ENCODE results near the gene PPFIBP2.

PPFIBP2 gene

GRCh38 chr11:7645206-7645605, 131.4 kb downstream of the PPFIBP2 start:
- H2AFZ ChIP-seq (ENCODE audit: low read length): no peak overlapping the region
- no peak overlapping the region for H3K9ac ChIP-seq (ENCODE audit: low read length)
- peaks cover 45% of the 10 kb centered on the region for H3K36me3 ChIP-seq (ENCODE audit: insufficient read depth, low read length)
- no peaks in the 10 kb centered on the region for H3F3A ChIP-seq (ENCODE audit: insufficient read depth, low read length)
- no peaks in the 10 kb centered on the region for H4K20me1 ChIP-seq (ENCODE audit: insufficient read depth, low read length)
- H3K4me1 ChIP-seq (ENCODE audit: insufficient read depth, low read length, severe bottlenecking): no peaks in the 10 kb centered on the region
- H3K4me2 ChIP-seq (ENCODE audit: low read length): no peak overlapping the region
- TF ChIP-seq EZH2 (IDR thresholded peaks at IDR 0.05; ENCODE audit: borderline replicate concordance, low read length) (no peak), CTCF (IDR thresholded peaks at IDR 0.05; ENCODE audit: low read length) (no peak)
- H3K27ac ChIP-seq (ENCODE audit: low read depth, low read length, poor library complexity, severe bottlenecking): no peak overlapping the region
- H3K4me3 ChIP-seq (ENCODE audit: low read depth, low read length, poor library complexity, severe bottlenecking): no peak overlapping the region
- H3K9me3 ChIP-seq (ENCODE audit: low read length): no peaks in the 10 kb centered on the region
- no peaks in the 10 kb centered on the region for H3K79me2 ChIP-seq (ENCODE audit: insufficient read depth, low read length)
- H3K27me3 ChIP-seq (ENCODE audit: insufficient read depth, low read length): no peaks in the 10 kb centered on the region
- no peaks in the 10 kb centered on the region for H3K9me2 ChIP-seq (ENCODE audit: low read depth, low read length)

GRCh38 chr11:7646866-7647265, 133.1 kb downstream of the PPFIBP2 start:
- no peak overlapping the region for H3K27ac ChIP-seq (ENCODE audit: low read depth, low read length, poor library complexity, severe bottlenecking)
- H3F3A ChIP-seq (ENCODE audit: insufficient read depth, low read length): no peaks in the 10 kb centered on the region
- H3K27me3 ChIP-seq (ENCODE audit: insufficient read depth, low read length): no peaks in the 10 kb centered on the region
- TF ChIP-seq EZH2 (IDR thresholded peaks at IDR 0.05; ENCODE audit: borderline replicate concordance, low read length) (no peak), CTCF (IDR thresholded peaks at IDR 0.05; ENCODE audit: low read length) (no peak)
- no peaks in the 10 kb centered on the region for H3K9me3 ChIP-seq (ENCODE audit: low read length)
- H3K4me2 ChIP-seq (ENCODE audit: low read length): no peak overlapping the region
- no peak overlapping the region for H2AFZ ChIP-seq (ENCODE audit: low read length)
- H3K36me3 ChIP-seq (ENCODE audit: insufficient read depth, low read length): peaks cover 49% of the 10 kb centered on the region; the same call in 1 of the 2 replicates
- H4K20me1 ChIP-seq (ENCODE audit: insufficient read depth, low read length): no peaks in the 10 kb centered on the region
- H3K9ac ChIP-seq (ENCODE audit: low read length): no peak overlapping the region
- no peak overlapping the region for H3K4me3 ChIP-seq (ENCODE audit: low read depth, low read length, poor library complexity, severe bottlenecking)
- H3K79me2 ChIP-seq (ENCODE audit: insufficient read depth, low read length): no peaks in the 10 kb centered on the region
- no peaks in the 10 kb centered on the region for H3K4me1 ChIP-seq (ENCODE audit: insufficient read depth, low read length, severe bottlenecking)
- no peaks in the 10 kb centered on the region for H3K9me2 ChIP-seq (ENCODE audit: low read depth, low read length)

- Histone ChIP-seq H3F3A (ENCODE audit: insufficient read depth, low read length) (no peaks in the 10 kb centered on the region), H3K4me3 (ENCODE audit: low read depth, low read length, poor library complexity, severe bottlenecking) (no peak overlapping the region), H3K79me2 (ENCODE audit: insufficient read depth, low read length) (no peaks in the 10 kb centered on the region), H4K20me1 (ENCODE audit: insufficient read depth, low read length) (no peaks in the 10 kb centered on the region), H3K36me3 (ENCODE audit: insufficient read depth, low read length) (peaks cover 49% of the 10 kb centered on the region), H3K9ac (ENCODE audit: low read length) (no peak overlapping the region), H2AFZ (ENCODE audit: low read length) (no peak overlapping the region), H3K4me1 (ENCODE audit: insufficient read depth, low read length, severe bottlenecking) (no peaks in the 10 kb centered on the region), H3K27me3 (ENCODE audit: insufficient read depth, low read length) (no peaks in the 10 kb centered on the region), H3K9me2 (ENCODE audit: low read depth, low read length) (no peaks in the 10 kb centered on the region), H3K9me3 (ENCODE audit: low read length) (no peaks in the 10 kb centered on the region), H3K27ac (ENCODE audit: low read depth, low read length, poor library complexity, severe bottlenecking) (no peak overlapping the region), H3K4me2 (ENCODE audit: low read length) (no peak overlapping the region)
- TF ChIP-seq CTCF (IDR thresholded peaks at IDR 0.05; ENCODE audit: low read length): no peak
- no peak for TF ChIP-seq EZH2 (IDR thresholded peaks at IDR 0.05; ENCODE audit: borderline replicate concordance, low read length)
These were observed 134.5 kb downstream of the PPFIBP2 start for GRCh38 chr11:7648264-7648663.
